Osteoblast (primary cell): ENCODE data around the gene CASP9. TPM values are rescaled to one million over a fixed set of nuclear protein-coding genes. Genes with fewer than 3 reads are reported as not detected.
A peak's percentile ranks its signal among the peaks of the same experiment; 100 is the strongest.

Experiments
- DNase-seq: peaks from one replicate; pipeline ENCODE4 v3.0.0; 2011; ENCODE audit warnings: low spot score, mixed read lengths; ENCODE audit not compliant: insufficient read length; ENCODE audit errors: missing footprints
- H2AFZ ChIP-seq: 2 replicates; pipeline ENCODE4 v1.6.0; 2011; ENCODE audit warnings: mild to moderate bottlenecking, low read length
- H3K27ac ChIP-seq: 2 replicates; pipeline ENCODE4 v1.5.1; 2011; ENCODE audit warnings: mild to moderate bottlenecking, low read depth, low read length, moderate library complexity
- H3K27me3 ChIP-seq: 2 replicates; pipeline ENCODE4 v1.6.0; 2012; ENCODE audit warnings: mild to moderate bottlenecking, control low read depth, inconsistent platforms, low read length, moderate library complexity; ENCODE audit not compliant: insufficient read depth
- H3K36me3 ChIP-seq: 2 replicates; pipeline ENCODE4 v1.5.1; 2011; ENCODE audit warnings: mild to moderate bottlenecking, low read length, control low read depth, moderate library complexity; ENCODE audit not compliant: insufficient read depth
- H3K4me1 ChIP-seq: 2 replicates; pipeline ENCODE4 v1.5.1; 2011; ENCODE audit warnings: mild to moderate bottlenecking, low read length, control low read depth, moderate library complexity; ENCODE audit not compliant: insufficient read depth
- H3K4me2 ChIP-seq: 2 replicates; pipeline ENCODE4 v1.6.0; 2011; ENCODE audit warnings: mild to moderate bottlenecking, low read length; ENCODE audit not compliant: insufficient read depth
- H3K4me3 ChIP-seq: fragments of 200-600 bp; sonication (generic); 3 replicates; pipeline ENCODE4 v1.5.1; 2012; ENCODE audit warnings: mild to moderate bottlenecking, low read length, inconsistent platforms; ENCODE audit not compliant: insufficient read depth
- H3K79me2 ChIP-seq: 2 replicates; pipeline ENCODE4 v1.6.0; 2012; ENCODE audit warnings: mild to moderate bottlenecking, low read length, control low read depth, inconsistent platforms; ENCODE audit not compliant: insufficient read depth
- H3K9me3 ChIP-seq: 2 replicates; pipeline ENCODE4 v1.5.1; 2011; ENCODE audit warnings: low read depth, low read length, control low read depth
- H4K20me1 ChIP-seq: 2 replicates; pipeline ENCODE4 v1.6.0; 2012; ENCODE audit warnings: mild to moderate bottlenecking, low read length, control low read depth; ENCODE audit not compliant: insufficient read depth
- CTCF ChIP-seq: IDR thresholded peaks from 2 replicates; pipeline ENCODE4 v1.5.1; 2011; ENCODE audit warnings: mild to moderate bottlenecking, low read depth, low read length, moderate library complexity; ENCODE audit errors: extremely low read depth
- total RNA-seq: library from RNA; depleted of rRNA; stranded (reverse); fragments of >200 nt; gene quantifications from 2 replicates; pipeline ENCODE4 v1.2.3, GENCODE V29; 2012

The CASP9 gene
- total RNA-seq, 1 donor, result 10.9 TPM

DNA sequence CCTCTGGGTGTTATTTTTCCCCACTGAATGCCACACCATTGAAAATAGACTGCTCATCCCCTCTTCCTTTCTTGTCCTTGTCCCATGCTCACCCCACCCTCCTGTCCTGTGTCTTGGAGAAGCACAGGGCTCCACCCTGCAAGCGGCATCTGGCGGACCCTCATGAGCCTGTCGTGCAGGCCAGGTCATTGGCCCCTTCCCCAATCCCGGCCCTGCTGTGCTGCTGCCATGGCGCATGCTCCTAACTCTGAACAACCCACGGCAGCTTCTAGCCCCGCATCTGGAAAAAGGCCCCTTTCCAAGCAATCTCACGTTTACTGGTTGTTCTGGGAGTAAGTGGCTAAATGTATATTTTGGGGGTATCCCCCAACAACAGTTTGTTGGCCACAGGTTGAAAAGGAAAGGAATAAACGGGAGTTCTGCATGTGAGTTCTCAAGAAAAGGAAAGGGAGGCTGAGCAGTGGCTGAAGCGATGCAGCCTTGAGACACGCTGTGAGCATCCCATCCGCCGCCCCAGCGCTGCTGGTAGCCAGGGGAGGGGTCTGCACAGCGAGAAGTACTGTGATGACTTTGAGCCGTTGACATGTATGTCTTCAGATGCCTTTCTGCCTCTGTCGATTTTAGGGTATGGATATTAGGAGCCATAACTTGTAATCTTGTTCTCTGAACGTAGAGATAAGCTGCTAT is 44.5 kb upstream of the CASP9 start:
- Histone ChIP-seq H3K27me3 (no peaks in the 10 kb centered on the region), H3K4me3 (no peak overlapping the region), H3K4me2 (no peak overlapping the region), H3K79me2 (no peaks in the 10 kb centered on the region), H3K36me3 (peaks cover 52% of the 10 kb centered on the region), H3K27ac (no peak overlapping the region), H4K20me1 (no peaks in the 10 kb centered on the region), H3K4me1 (peaks cover 7% of the 10 kb centered on the region), H3K9me3 (no peaks in the 10 kb centered on the region), H2AFZ (no peak overlapping the region)
- no peak for DNase-seq
- TF ChIP-seq CTCF, result no peak

DNA sequence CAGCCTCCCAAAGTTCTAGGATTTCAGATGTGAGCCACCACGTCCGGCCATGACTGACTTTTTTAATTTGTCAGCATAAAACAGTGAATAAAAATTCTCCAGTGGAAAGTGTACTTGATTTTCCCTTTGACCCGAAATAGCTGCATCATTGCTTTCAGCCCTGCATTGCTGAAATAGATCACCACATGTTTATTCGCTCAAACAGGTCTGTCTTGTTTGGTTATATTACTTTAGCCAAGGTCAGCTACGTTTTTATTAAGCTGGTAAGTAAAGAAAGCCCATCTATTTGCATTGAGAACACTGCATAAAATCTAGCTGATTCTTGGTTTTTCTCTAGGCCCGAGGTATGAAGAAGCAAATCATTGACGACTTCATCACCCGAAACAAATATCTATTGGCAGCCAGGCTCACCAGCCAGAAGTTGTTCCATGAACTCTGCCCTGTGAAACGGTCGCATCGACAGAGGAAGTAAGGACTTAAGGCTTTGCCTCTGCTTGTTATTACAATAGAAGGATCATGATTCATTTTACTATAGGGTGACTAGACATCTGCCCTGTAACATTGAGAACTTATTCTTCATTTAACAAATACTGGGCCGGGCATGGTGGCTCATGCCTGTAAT is 35.3 kb upstream of the CASP9 start:
- no peak overlapping the region for H3K4me3 ChIP-seq
- peak; percentile 23 for DNase-seq
- no peaks in the 10 kb centered on the region for H3K27me3 ChIP-seq
- H3K36me3 ChIP-seq, result peaks cover 35% of the 10 kb centered on the region
- no peaks in the 10 kb centered on the region for H3K9me3 ChIP-seq
- H2AFZ ChIP-seq, result no peak overlapping the region
- no peaks in the 10 kb centered on the region for H3K79me2 ChIP-seq
- H4K20me1 ChIP-seq, result no peaks in the 10 kb centered on the region
- H3K27ac ChIP-seq, result no peak overlapping the region
- no peaks in the 10 kb centered on the region for H3K4me1 ChIP-seq
- H3K4me2 ChIP-seq, result no peak overlapping the region
- no peak for TF ChIP-seq CTCF

- Histone ChIP-seq H3K4me1 (no peaks in the 10 kb centered on the region), H3K4me2 (no peak overlapping the region), H3K4me3 (no peak overlapping the region), H4K20me1 (no peaks in the 10 kb centered on the region), H3K27me3 (no peaks in the 10 kb centered on the region), H2AFZ (no peak overlapping the region), H3K27ac (no peak overlapping the region), H3K36me3 (peaks cover 32% of the 10 kb centered on the region), H3K9me3 (no peaks in the 10 kb centered on the region), H3K79me2 (no peaks in the 10 kb centered on the region)
- DNase-seq, result no peak
- no peak for TF ChIP-seq CTCF
Observed at GRCh38 chr1:15558516-15558915, 34.5 kb upstream of the CASP9 start.

GRCh38 chr1:15557594-15557993 is 33.6 kb upstream of the CASP9 start:
- H3K36me3 ChIP-seq, result peaks cover 27% of the 10 kb centered on the region
- H3K79me2 ChIP-seq, result no peaks in the 10 kb centered on the region
- H4K20me1 ChIP-seq, result no peaks in the 10 kb centered on the region
- no peak for TF ChIP-seq CTCF
- no peak overlapping the region for H3K27ac ChIP-seq
- DNase-seq, result no peak
- H3K27me3 ChIP-seq, result no peaks in the 10 kb centered on the region
- no peaks in the 10 kb centered on the region for H3K4me1 ChIP-seq
- H3K4me2 ChIP-seq, result no peak overlapping the region
- no peaks in the 10 kb centered on the region for H3K9me3 ChIP-seq
- H2AFZ ChIP-seq, result no peak overlapping the region
- no peak overlapping the region for H3K4me3 ChIP-seq
